Endothelial cell of hepatic sinusoid (primary cell): ENCODE measurements around the gene NECAP2.
"Not testable (repeated sequence)": the region's sequence is repeated elsewhere in the genome, so short reads cannot be mapped to it uniquely, and the experiment has no call there.

ENCODE experiments used
- in situ Hi-C: cut with HindIII; loops from 2 replicates; pipeline ENCODE4 v1.10.0; 2017; ENCODE audit warnings: low sequenced_read_pairs

The NECAP2 gene

GRCh38 chr1:16456151-16456550, 15.6 kb downstream of the NECAP2 start:
- in situ Hi-C loops: not testable (repeated sequence)

- in situ Hi-C loops: no loop called here
Measured at GRCh38 chr1:16458831-16459230, 18.3 kb downstream of the NECAP2 start.

GRCh38 chr1:16459352-16459925, 18.9 kb downstream of the NECAP2 start:
- in situ Hi-C loops: no loop called here

GRCh38 chr1:16461681-16462080, 21.2 kb downstream of the NECAP2 start:
- in situ Hi-C loops: no loop called here

- in situ Hi-C loops: no loop called here
Measured at GRCh38 chr1:16462773-16463330, 22.3 kb downstream of the NECAP2 start.

GRCh38 chr1:16464917-16465625, 24.5 kb downstream of the NECAP2 start:
- in situ Hi-C loops: no loop called here

GRCh38 chr1:16468558-16468957, 28.0 kb downstream of the NECAP2 start:
- in situ Hi-C loops: no loop called here

- in situ Hi-C loops: no loop called here
Measured at GRCh38 chr1:16474166-16474800, 33.8 kb downstream of the NECAP2 start.

- in situ Hi-C loops: not testable (repeated sequence)
Measured at GRCh38 chr1:16474891-16475290, 34.4 kb downstream of the NECAP2 start.

- in situ Hi-C loops: not testable (repeated sequence)
Measured at GRCh38 chr1:16475771-16476770, 35.5 kb downstream of the NECAP2 start.

- in situ Hi-C loops: no loop called here
Measured at GRCh38 chr1:16478091-16478490, 37.6 kb downstream of the NECAP2 start.

- in situ Hi-C loops: not testable (repeated sequence)
Measured at GRCh38 chr1:16483146-16483545, 42.6 kb downstream of the NECAP2 start.

- in situ Hi-C loops: not testable (repeated sequence)
Measured at GRCh38 chr1:16483639-16484500, 43.3 kb downstream of the NECAP2 start.

- in situ Hi-C loops: no loop called here
Measured at GRCh38 chr1:16484501-16484835, 43.9 kb downstream of the NECAP2 start.

- in situ Hi-C loops: no loop called here
Measured at GRCh38 chr1:16484931-16485330, 44.4 kb downstream of the NECAP2 start.

- in situ Hi-C loops: not testable (repeated sequence)
Measured at GRCh38 chr1:16486316-16486715, 45.8 kb downstream of the NECAP2 start.

- in situ Hi-C loops: not testable (repeated sequence)
Measured at GRCh38 chr1:16487011-16487410, 46.5 kb downstream of the NECAP2 start.

- in situ Hi-C loops: not testable (repeated sequence)
Measured at GRCh38 chr1:16489195-16489880, 48.8 kb downstream of the NECAP2 start.

GRCh38 chr1:16491056-16491675, 50.6 kb downstream of the NECAP2 start:
- in situ Hi-C loops: no loop called here
